Adrenal gland (tissue), 12 donors: ENCODE measurements around the gene PCAT7. TPM values are rescaled to one million over a fixed set of nuclear protein-coding genes. Genes with fewer than 3 reads are reported as not detected.

Experiments used
- DNase-seq, 7 donors: peaks; one replicate each; pipeline ENCODE4 v3.0.0-alpha.2; 2019 to 2020
- H3K27ac ChIP-seq, 5 donors: fragments of 200-600 bp; sonication (generic) in 4 of 5; 1 replicate in 3 of 5; 2 replicates in 2 of 5; pipeline versions ENCODE4 v1.5.1 to v1.8.0; 2016 to 2020; ENCODE audit warnings: mild to moderate bottlenecking in 1 of 5
- H3K27me3 ChIP-seq: fragments of 200-600 bp; 2 replicates; pipeline ENCODE4 v1.8.0; 2021
- H3K36me3 ChIP-seq, 2 donors: fragments of 200-600 bp; replicated peaks in 1 of 2; 1 replicate in 1 of 2; 2 replicates in 1 of 2; pipeline versions ENCODE4 v1.5.1 to v1.8.0; 2018 to 2022
- H3K4me1 ChIP-seq, 2 donors: fragments of 200-600 bp; replicated peaks in 1 of 2; 1 replicate in 1 of 2; 2 replicates in 1 of 2; pipeline versions ENCODE4 v1.5.1 to v1.8.0; 2018 to 2021
- H3K4me3 ChIP-seq, 4 donors: fragments of 200-600 bp; sonication (generic) in 3 of 4; one replicate each; pipeline ENCODE4 v1.5.1; 2016 to 2018
- H3K9me3 ChIP-seq, 3 donors: fragments of 200-600 bp; sonication (generic) in 1 of 3; replicated peaks in 1 of 3; 1 replicate in 2 of 3; 2 replicates in 1 of 3; pipeline versions ENCODE4 v1.5.1 to v1.8.0; 2016 to 2021
- POLR2A ChIP-seq, 2 donors: fragments of 450-650 bp; IDR thresholded peaks; one replicate each; pipeline ENCODE4 v1.6.1; 2017; ENCODE audit warnings: antibody characterized with exemption in 2 of 2, mild to moderate bottlenecking in 2 of 2, moderate library complexity in 1 of 2
- WGBS, 4 donors: extraction: QIAGEN DNeasy Blood & Tissue Kit in 2 of 4; methylation state at CpG; one replicate each; pipeline versions ENCODE4 v1.1.5 to v1.1.7; 2013 to 2017; 5-methylcytosine and 5-hydroxymethylcytosine counted together
- intact Hi-C, 2 donors: fragments of 100-400 bp; cut with DNase I; formaldehyde crosslinking; loops; one replicate each; pipeline versions ENCODE4 v1.14.1 to v1.15.0; 2022 to 2023
- polyA plus RNA-seq, 3 donors: library from polyadenylated mRNA; stranded (reverse); fragments of 200-250 nt in 2 of 3; fragments of 350-450 nt in 1 of 3; fragmentation: Illumina TruSeq in 1 of 3; extraction: RNeasy Lipid Tissue Mini Kit (QIAGEN cat#74804) in 1 of 3; gene quantifications; one replicate each; pipeline ENCODE4 v1.2.3, GENCODE V29; 2013 to 2014
- total RNA-seq, 9 donors: library from RNA; depleted of rRNA in 4 of 9; stranded (reverse); fragments of >200 nt in 4 of 9; fragments of 120-200 nt in 1 of 9; fragmentation: NEBNext Ultra II Directional in 1 of 9; extraction: Animal tissue kit (Norgen Biotek cat#: 25700) in 1 of 9; gene quantifications; one replicate each; pipeline versions ENCODE4 v1.1.0 to v1.2.4, GENCODE V29; 2013 to 2023
- TF ChIP-seq, protein P1 (sequence below), 6 experiments: fragments of 450-650 bp in 4 of 6; fragments of 200-600 bp in 2 of 6; sonication (generic) in 1 of 6; IDR thresholded peaks; 1 replicate in 5 of 6; 2 replicates in 1 of 6; pipeline versions ENCODE4 v1.5.1 to v1.8.0; 2016 to 2021; ENCODE audit warnings: antibody characterized with exemption in 6 of 6, mild to moderate bottlenecking in 2 of 6, moderate library complexity in 1 of 6
- donor health status: healthy with polysubstance abuse.
- donor health status: Bipolar disorder and iron deficiency.
- donor health status: DM: yes; HTN: yes; CAD: no.
- donor health status: DM: no; HTN: no; CAD: no.
- donor health status: DM: no; HTN: no; CAD: no.
- donor health status: DM: yes; HTN: yes; CAD: no.

PCAT7 gene
- total and polyA plus RNA-seq, 12 donors, result 0.03 to 0.47 (median 0.15) TPM; not detected in 4

DNA sequence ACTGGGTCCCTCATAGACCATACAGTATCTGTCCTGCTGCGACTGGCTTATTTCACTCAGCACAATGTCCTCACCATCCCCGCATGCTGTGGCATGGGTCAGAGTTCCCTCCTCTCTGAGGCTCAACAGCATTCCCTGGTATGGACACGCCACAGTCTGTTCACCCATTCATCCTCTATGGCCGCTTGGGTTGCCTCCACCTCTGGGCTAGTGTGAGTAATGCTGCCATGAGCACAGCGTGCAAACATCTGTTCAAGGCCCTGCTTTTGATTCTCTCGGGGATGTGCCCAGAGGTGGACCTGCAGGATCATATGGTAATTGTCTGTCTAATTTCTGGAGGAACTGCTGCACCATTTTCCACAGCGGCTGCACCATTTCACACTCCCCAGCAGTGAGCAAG is 44.2 kb downstream of the PCAT7 start:
- H3K36me3 ChIP-seq, result no peaks in the 10 kb centered on the region
- TF ChIP-seq, protein P1, sequence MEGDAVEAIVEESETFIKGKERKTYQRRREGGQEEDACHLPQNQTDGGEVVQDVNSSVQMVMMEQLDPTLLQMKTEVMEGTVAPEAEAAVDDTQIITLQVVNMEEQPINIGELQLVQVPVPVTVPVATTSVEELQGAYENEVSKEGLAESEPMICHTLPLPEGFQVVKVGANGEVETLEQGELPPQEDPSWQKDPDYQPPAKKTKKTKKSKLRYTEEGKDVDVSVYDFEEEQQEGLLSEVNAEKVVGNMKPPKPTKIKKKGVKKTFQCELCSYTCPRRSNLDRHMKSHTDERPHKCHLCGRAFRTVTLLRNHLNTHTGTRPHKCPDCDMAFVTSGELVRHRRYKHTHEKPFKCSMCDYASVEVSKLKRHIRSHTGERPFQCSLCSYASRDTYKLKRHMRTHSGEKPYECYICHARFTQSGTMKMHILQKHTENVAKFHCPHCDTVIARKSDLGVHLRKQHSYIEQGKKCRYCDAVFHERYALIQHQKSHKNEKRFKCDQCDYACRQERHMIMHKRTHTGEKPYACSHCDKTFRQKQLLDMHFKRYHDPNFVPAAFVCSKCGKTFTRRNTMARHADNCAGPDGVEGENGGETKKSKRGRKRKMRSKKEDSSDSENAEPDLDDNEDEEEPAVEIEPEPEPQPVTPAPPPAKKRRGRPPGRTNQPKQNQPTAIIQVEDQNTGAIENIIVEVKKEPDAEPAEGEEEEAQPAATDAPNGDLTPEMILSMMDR (IDR thresholded peaks at IDR 0.05), result no peak
- TF ChIP-seq POLR2A (IDR thresholded peaks at IDR 0.05), result no peak
- intact Hi-C loops, result no loop called here
- no peaks in the 10 kb centered on the region for H3K27me3 ChIP-seq
- no peak for DNase-seq
- H3K4me3 ChIP-seq, result no peak overlapping the region
- WGBS, 4 donors, result 72 to 85% (median 76%) methylated on average over 7 of the region's 7 CpGs
- H3K27ac ChIP-seq, result no peak overlapping the region
- H3K9me3 ChIP-seq, result no peaks in the 10 kb centered on the region
- peaks cover 0 to 4% of the 10 kb centered on the region in 2 donors for H3K4me1 ChIP-seq

DNA sequence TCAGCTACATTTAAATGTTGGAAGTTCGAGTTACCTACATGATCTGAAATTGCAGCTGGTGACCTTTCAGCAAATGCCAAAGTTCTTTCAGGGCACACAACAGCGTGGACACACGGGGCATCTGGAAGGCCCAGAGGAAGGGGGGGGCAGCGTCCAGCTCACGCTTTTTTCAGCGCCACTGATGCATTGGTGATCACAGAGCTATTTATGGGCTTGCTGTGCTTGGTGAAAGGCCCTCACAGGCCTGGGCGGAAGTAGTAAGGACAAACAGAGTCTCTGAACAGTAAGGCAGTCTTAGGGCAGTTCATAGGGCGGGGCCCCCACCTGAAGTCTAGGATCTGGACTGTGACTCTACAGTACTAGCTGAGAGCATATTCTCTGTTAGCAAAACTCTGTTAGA is 45.4 kb downstream of the PCAT7 start:
- H3K4me1 ChIP-seq, result peaks cover 0 to 4% of the 10 kb centered on the region in 2 donors
- WGBS, 4 donors, result 80 to 88% (median 86%) methylated on average over 6 to 8 of the region's 8 CpGs
- no peaks in the 10 kb centered on the region for H3K27me3 ChIP-seq
- intact Hi-C loops, result loop anchor here in 1 of 2 donors (5.0 kb wide), 1 partner anchor 48 kb away; no protein-coding TSS in a partner anchor
- DNase-seq, result no peak
- no peaks in the 10 kb centered on the region for H3K36me3 ChIP-seq
- no peak overlapping the region for H3K4me3 ChIP-seq
- no peak overlapping the region for H3K27ac ChIP-seq
- TF ChIP-seq, protein P1 (IDR thresholded peaks at IDR 0.05), result no peak
- no peak for TF ChIP-seq POLR2A (IDR thresholded peaks at IDR 0.05)
- no peaks in the 10 kb centered on the region for H3K9me3 ChIP-seq

DNA sequence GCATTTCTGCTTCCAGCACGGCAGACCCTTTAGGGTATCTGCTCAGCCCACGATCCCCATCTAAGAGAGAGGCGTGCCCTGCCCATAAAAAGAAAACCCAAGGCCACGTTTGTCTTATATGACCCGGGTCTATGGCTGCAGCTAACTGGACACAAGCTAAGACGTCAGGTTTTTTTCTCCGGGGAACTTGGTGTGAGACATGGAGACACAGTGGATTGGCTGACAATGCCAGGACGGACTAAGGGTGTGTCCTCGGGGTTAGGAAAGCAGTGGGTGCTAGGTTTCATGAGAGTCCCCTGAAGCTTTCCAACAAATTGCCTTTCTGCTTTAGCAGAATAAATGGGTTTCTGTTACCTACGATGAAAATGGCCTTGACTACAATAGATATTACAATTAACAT is 45.8 kb downstream of the PCAT7 start:
- TF ChIP-seq POLR2A (IDR thresholded peaks at IDR 0.05), result no peak
- TF ChIP-seq, protein P1 (IDR thresholded peaks at IDR 0.05), result no peak
- no peaks in the 10 kb centered on the region for H3K9me3 ChIP-seq
- no peak overlapping the region for H3K4me3 ChIP-seq
- no peaks in the 10 kb centered on the region for H3K27me3 ChIP-seq
- DNase-seq, result no peak
- H3K27ac ChIP-seq, result no peak overlapping the region
- intact Hi-C loops, result loop anchor here in 1 of 2 donors (5.0 kb wide), 1 partner anchor 48 kb away; no protein-coding TSS in a partner anchor
- WGBS, 4 donors, result 58 to 77% (median 71%) methylated on average over 8 to 10 of the region's 10 CpGs
- no peaks in the 10 kb centered on the region for H3K36me3 ChIP-seq
- peaks cover 0 to 4% of the 10 kb centered on the region in 2 donors for H3K4me1 ChIP-seq

DNA sequence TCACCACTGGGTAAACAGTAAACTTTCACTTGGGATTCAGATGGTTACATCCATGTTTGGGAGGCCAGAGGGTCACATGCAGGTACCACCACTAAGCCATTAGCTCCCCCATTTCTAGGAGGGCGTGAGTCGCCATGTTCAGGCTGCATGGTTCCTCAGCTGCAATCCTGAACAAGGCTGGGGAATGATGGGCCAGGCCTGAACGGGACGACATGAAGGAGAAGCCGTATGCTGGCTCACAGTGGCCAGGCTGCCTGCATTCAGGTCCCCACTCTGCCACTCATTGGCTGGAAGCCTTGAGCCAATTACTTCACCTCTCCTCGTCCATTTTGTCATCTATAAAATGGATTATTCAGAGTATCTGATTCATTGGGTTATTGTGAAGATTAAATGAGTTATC is 47.8 kb downstream of the PCAT7 start:
- no peaks in the 10 kb centered on the region for H3K36me3 ChIP-seq
- peaks cover 0 to 4% of the 10 kb centered on the region in 2 donors for H3K4me1 ChIP-seq
- H3K4me3 ChIP-seq, result no peak overlapping the region
- no peaks in the 10 kb centered on the region for H3K9me3 ChIP-seq
- DNase-seq, result no peak
- 77 to 88% (median 83%) methylated on average over 6 of the region's 6 CpGs for WGBS, 4 donors
- intact Hi-C loops, result loop anchor here in 1 of 2 donors (5.0 kb wide), 1 partner anchor 50 kb away; no protein-coding TSS in a partner anchor
- no peaks in the 10 kb centered on the region for H3K27me3 ChIP-seq
- TF ChIP-seq POLR2A (IDR thresholded peaks at IDR 0.05), result no peak
- TF ChIP-seq, protein P1 (IDR thresholded peaks at IDR 0.05), result no peak
- H3K27ac ChIP-seq, result no peak overlapping the region
